Camera-type eye (tissue), 1 donor: ENCODE results near the gene SDF2. TPM values are rescaled to one million over a fixed set of nuclear protein-coding genes. Genes with fewer than 3 reads are reported as not detected.

Experiments used
- total RNA-seq: library from RNA; depleted of rRNA; stranded (reverse); fragments of >200 nt; gene quantifications from one replicate; pipeline ENCODE4 v1.2.3, GENCODE V29; 2014

SDF2 gene
- 55.7 TPM for total RNA-seq

GRCh38 chr17:28661635-28662526 is at the start of gene SDF2, which contains the start of gene SUPT6H:
TSS of gene SDF2 (minus strand) at chr17:28661906. CDS start at chr17:28661876, 30 bp downstream.
TSS of gene SUPT6H (plus strand) at chr17:28662205. CDS start at chr17:28673402, 11,197 bp downstream.

DNA sequence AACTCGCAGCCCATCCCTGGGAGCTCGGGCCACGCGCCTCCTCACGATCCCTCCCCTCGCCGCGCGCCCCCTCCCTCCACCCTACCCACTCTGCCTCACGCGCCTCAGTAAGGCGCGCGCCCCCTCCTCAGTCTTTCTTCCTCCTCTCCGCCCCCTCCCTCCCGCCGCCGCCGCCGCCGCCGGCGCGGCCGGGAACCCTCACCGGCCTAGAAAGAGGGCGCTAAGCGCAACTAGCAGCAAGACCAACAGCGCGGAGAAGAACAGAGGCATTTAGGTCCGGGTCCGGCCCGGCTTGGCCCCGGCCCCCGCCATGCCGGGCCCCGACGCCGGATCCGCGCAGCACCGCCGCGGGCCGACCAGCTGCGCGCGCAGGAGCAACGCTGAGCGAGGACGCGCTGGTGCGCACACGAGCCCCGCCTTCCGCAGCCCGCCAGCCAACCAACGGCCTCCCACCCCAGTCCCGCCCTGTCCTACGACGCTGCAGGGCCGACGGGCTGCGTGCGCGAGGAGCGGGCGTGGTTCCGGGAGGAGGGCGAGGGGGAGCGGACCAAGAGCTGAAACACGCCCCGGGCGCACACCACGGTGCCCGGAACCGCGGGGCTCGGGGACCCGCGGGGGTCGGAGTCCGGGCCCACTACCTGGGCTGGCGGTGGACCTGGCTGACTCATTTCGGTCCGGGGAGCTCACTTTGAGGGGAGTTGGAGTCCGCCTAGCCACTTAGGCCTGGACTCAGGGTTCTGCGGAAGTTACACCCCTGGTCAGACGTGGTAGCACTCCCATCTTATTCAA is 16.7 kb downstream of the SDF2 start, which contains the start of gene BLTP2:
Gene BLTP2 (minus strand): TSS at position 372 of the 789 bp plus-strand sequence. CDS start 102 bp downstream, at position 270.

GRCh38 chr17:28613931-28614381 is 47.8 kb downstream of the SDF2 start, which contains the start of gene RSKR:
TSS of gene RSKR (minus strand) at chr17:28614185. CDS start at chr17:28614161, 24 bp downstream.

GRCh38 chr17:28598799-28599310 is 62.9 kb downstream of the SDF2 start, which contains the start of gene SPAG5:
TSS of gene SPAG5 (minus strand) at chr17:28599025. CDS start at chr17:28598946, 79 bp downstream.

Other genes starting within 250 kb of the SDF2 start
- gene SLC13A2, start 188.3 kb downstream of the SDF2 start, total RNA-seq: 1.3 TPM
- gene FOXN1, start 155.6 kb downstream of the SDF2 start, total RNA-seq: not detected
- 288 TPM for gene UNC119, start 109.3 kb downstream of the SDF2 start, total RNA-seq
- 44.8 TPM for gene PIGS, start 90.4 kb downstream of the SDF2 start, total RNA-seq
- gene ALDOC, start 85.0 kb downstream of the SDF2 start, total RNA-seq: 134 TPM
- 17.5 TPM for gene SPAG5, start 62.9 kb downstream of the SDF2 start, total RNA-seq
- 29.6 TPM for gene RSKR, start 47.7 kb downstream of the SDF2 start, total RNA-seq
- gene BLTP2, start 16.7 kb downstream of the SDF2 start, total RNA-seq: 100 TPM
- gene SUPT6H, start 299 bp upstream of the SDF2 start, total RNA-seq: 80.0 TPM
- gene PROCA1, start 50.0 kb upstream of the SDF2 start, total RNA-seq: 5.4 TPM
- 53.9 TPM for gene RAB34, start 56.0 kb upstream of the SDF2 start, total RNA-seq
- gene RPL23A, start 58.1 kb upstream of the SDF2 start, total RNA-seq: 234 TPM
- 1.1 TPM for gene TLCD1, start 64.3 kb upstream of the SDF2 start, total RNA-seq
- 3.1 TPM for gene NEK8, start 66.9 kb upstream of the SDF2 start, total RNA-seq
- 28.9 TPM for gene TRAF4, start 82.1 kb upstream of the SDF2 start, total RNA-seq
- gene FAM222B, start 180.9 kb upstream of the SDF2 start, total RNA-seq: 17.9 TPM
- 32.9 TPM for gene ERAL1, start 193.1 kb upstream of the SDF2 start, total RNA-seq
- 47.6 TPM for gene FLOT2, start 235.8 kb upstream of the SDF2 start, total RNA-seq
- gene DHRS13, start 241.2 kb upstream of the SDF2 start, total RNA-seq: 23.8 TPM